Neutrophil (primary cell): ENCODE results near the gene ADAMTS17.

Experiments used
- H3K27ac ChIP-seq: fragments of 200-600 bp; sonication (generic); 2 replicates; pipeline ENCODE4 v1.5.1; 2016; ENCODE audit warnings: mild to moderate bottlenecking, moderate library complexity
- H3K27me3 ChIP-seq: fragments of 200-600 bp; sonication (generic); 2 replicates; pipeline ENCODE4 v1.6.0; 2016; ENCODE audit warnings: mild to moderate bottlenecking
- H3K36me3 ChIP-seq: fragments of 200-600 bp; sonication (generic); 2 replicates; pipeline ENCODE4 v1.5.1; 2017
- H3K4me1 ChIP-seq, 2 experiments: fragments of 200-600 bp in 1 of 2; sonication (generic) in 1 of 2; 1 replicate in 1 of 2; 2 replicates in 1 of 2; pipeline versions ENCODE4 v1.5.1 to v1.6.1; 2013 to 2016; ENCODE audit warnings: low read depth in 1 of 2, low read length in 1 of 2, mild to moderate bottlenecking in 1 of 2, moderate library complexity in 1 of 2; ENCODE audit not compliant: control insufficient read depth in 1 of 2, insufficient read depth in 1 of 2
- H3K4me3 ChIP-seq, 2 experiments: fragments of 200-600 bp in 1 of 2; sonication (generic) in 1 of 2; 1 replicate in 1 of 2; 2 replicates in 1 of 2; pipeline ENCODE4 v1.5.1; 2013 to 2016; ENCODE audit warnings: low read depth in 1 of 2, low read length in 1 of 2, mild to moderate bottlenecking in 1 of 2, moderate library complexity in 1 of 2
- H3K9me3 ChIP-seq: fragments of 200-600 bp; sonication (generic); 2 replicates; pipeline ENCODE4 v1.5.1; 2016
- CTCF ChIP-seq: fragments of 200-600 bp; sonication (generic); IDR thresholded peaks from 2 replicates; pipeline ENCODE4 v1.5.1; 2016; ENCODE audit warnings: antibody characterized with exemption

The ADAMTS17 gene

DNA sequence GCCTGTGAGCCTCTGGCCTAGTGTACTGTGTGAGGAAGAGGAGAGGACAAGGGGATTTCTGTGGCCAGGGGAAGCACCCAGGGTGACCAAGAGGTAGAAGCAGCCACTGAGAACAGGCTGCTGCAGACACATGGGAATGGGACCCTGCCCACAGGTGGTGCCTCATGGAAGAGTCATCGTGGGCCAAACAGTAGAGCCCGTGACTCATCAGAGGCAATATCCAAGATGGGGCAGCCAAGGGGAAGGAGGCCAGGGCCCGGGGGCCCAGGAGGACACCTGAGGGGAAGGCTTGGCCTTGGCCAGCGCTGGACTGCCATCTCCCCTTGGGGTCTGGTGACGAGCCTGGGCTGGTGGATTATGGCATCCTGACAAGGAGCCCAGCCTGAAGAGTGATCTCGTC, 333.5 kb downstream of the ADAMTS17 start:
- no peaks in the 10 kb centered on the region for H3K4me1 ChIP-seq
- no peak overlapping the region for H3K4me3 ChIP-seq
- H3K36me3 ChIP-seq = no peaks in the 10 kb centered on the region
- H3K27ac ChIP-seq = no peak overlapping the region
- no peaks in the 10 kb centered on the region for H3K9me3 ChIP-seq
- H3K27me3 ChIP-seq = no peaks in the 10 kb centered on the region
- TF ChIP-seq CTCF = no peak

GRCh38 chr15:100007609-100008008, 334.2 kb downstream of the ADAMTS17 start:
- H3K4me3 ChIP-seq = no peak overlapping the region

DNA sequence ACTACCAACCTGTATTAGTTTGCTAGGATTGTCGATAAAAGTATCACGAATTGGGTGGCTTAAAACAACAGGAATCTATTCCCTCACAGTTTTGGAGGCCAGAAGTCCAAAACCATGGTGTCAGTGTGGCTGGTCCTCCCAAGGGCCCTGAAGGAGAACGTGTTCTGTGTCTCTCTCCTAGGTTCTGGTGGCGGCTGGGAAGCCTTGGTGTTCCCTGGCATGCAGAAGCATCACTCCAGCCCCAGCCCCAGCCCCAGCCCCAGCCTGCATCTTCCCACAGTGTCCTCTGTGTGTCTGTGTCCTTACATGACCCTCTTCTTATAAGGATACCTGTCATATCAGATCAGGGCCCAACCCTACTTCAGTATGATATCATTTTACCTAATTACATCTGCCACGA, 336.1 kb downstream of the ADAMTS17 start:
- no peak for TF ChIP-seq CTCF
- Histone ChIP-seq H3K9me3 (no peaks in the 10 kb centered on the region), H3K27me3 (no peaks in the 10 kb centered on the region), H3K36me3 (no peaks in the 10 kb centered on the region), H3K4me1 (no peaks in the 10 kb centered on the region), H3K4me3 (no peak overlapping the region), H3K27ac (no peak overlapping the region)

More at GRCh38 chr15:100007609-100008008, 334.2 kb downstream of the ADAMTS17 start:
- H3K36me3 ChIP-seq = no peaks in the 10 kb centered on the region
- TF ChIP-seq CTCF = no peak
- no peaks in the 10 kb centered on the region for H3K27me3 ChIP-seq
- H3K9me3 ChIP-seq = no peaks in the 10 kb centered on the region
- H3K27ac ChIP-seq = no peak overlapping the region
- H3K4me1 ChIP-seq = no peaks in the 10 kb centered on the region

DNA sequence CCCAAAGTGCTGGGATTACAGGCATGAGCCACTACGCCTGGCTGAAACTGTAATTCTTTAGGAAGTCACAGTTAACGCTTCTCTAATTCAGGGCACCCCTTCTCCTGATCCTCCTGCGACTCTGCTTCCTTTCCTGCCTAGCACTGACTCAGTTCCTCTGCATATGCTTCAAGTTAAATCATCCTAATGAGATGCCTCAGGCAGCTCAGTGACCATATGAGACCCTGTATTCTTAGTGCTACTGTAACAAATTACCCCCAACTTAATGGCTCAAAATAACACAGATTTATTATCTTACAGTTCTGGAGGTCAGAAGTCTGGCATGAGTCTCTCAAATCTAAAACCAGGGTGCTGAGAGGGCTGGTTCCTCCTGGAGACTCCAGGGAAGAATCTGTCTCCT, 336.8 kb downstream of the ADAMTS17 start:
- H3K36me3 ChIP-seq = no peaks in the 10 kb centered on the region
- no peaks in the 10 kb centered on the region for H3K27me3 ChIP-seq
- no peaks in the 10 kb centered on the region for H3K4me1 ChIP-seq
- H3K27ac ChIP-seq = no peak overlapping the region
- no peak overlapping the region for H3K4me3 ChIP-seq
- H3K9me3 ChIP-seq = no peaks in the 10 kb centered on the region
- TF ChIP-seq CTCF = no peak

- H3K4me1 ChIP-seq = no peaks in the 10 kb centered on the region
- no peaks in the 10 kb centered on the region for H3K9me3 ChIP-seq
- TF ChIP-seq CTCF = no peak
- H3K27ac ChIP-seq = no peak overlapping the region
- no peaks in the 10 kb centered on the region for H3K27me3 ChIP-seq
- H3K4me3 ChIP-seq = no peak overlapping the region
- H3K36me3 ChIP-seq = no peaks in the 10 kb centered on the region
Measured at GRCh38 chr15:100002787-100003536, 338.8 kb downstream of the ADAMTS17 start.
